ENCODE data around the gene LRPAP1.

LRPAP1 gene

GRCh38 chr4:3498901-3499510 lies 33.2 kb downstream of the LRPAP1 start:
- no peak for DNase-seq

DNA sequence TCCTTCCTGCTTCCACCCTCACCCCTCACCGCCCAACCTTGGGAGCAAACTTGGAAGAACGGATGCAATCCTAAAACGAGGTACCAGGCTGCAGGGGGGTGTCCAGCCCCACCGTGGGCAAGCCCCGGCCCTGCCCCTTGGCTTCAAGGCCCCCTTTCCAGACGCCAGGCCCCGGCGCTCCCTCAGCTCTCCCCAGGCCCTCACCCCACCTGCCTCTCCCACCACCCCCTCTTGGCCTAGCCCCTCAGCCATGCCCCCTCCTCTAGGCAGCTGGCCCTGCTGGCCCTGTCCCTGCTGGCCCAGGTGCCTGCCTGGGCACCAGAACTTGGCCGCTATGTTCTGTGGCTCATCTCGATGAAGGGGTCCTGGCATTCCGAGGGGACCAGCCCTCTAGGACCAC lies 33.8 kb downstream of the LRPAP1 start:
- DNase-seq = no peak

DNA sequence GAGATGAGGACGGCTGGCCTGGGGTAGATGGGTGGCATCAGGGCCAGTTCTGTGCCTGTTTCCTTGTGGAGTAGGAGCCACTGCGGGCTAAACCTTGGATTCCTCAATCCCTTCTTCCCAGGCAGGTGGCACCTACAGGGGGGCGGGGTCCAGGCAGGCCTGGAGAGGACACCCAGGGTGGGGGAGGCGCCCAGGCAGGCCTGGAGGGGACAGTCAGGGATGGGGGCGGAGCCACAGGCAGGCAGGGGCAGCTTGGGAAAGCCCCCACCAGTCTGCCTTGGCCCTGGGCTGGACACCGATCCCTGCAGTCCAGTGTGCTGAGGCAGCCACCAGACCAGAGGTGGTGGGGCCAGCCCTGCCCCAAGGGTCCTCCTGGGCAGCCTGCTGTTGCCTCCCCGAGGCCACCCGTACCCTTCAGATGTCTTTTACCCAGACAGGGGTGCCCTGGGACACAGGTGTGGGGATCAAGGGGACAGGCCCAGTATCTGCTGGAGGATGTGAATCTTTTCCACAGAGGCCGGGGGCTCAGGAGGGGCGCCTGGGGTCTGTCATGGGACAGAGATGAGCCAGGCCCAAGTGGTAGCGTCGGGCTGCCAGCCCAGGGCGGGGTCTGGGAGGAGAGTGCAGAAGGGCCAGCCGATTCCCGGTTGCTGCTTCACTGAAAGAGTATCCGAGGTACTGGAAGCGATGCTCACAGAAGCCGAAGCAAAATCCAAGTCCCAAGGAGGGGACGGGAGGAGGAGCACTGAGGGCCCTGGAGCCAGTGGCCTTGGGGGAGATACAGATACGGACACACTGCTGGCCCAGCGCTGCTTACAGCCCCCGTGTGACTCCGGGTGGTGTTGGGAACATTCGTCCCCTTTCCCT lies 34.5 kb downstream of the LRPAP1 start:
- DNase-seq = no peak

DNA sequence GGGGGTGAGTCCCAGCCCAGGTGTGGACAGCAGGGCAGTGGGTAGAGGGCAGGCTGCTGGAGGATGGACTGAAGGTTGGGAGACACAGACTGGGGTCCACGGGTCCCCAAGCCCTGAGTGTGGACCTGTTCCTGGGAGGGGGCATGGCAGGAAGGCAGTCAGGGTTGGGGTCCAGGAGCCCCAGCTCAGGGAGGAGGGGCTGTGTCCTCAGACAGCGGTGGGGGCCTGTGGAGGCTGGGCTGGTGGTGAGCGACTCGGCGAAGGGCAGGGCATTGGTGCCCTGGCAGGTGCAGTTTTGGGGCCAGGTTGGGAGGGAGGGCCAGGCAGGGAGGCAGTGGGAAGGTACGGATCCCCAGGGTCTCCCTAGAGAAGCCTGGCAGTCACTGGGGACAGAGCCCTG lies 35.1 kb downstream of the LRPAP1 start:
- DNase-seq = no peak

DNA sequence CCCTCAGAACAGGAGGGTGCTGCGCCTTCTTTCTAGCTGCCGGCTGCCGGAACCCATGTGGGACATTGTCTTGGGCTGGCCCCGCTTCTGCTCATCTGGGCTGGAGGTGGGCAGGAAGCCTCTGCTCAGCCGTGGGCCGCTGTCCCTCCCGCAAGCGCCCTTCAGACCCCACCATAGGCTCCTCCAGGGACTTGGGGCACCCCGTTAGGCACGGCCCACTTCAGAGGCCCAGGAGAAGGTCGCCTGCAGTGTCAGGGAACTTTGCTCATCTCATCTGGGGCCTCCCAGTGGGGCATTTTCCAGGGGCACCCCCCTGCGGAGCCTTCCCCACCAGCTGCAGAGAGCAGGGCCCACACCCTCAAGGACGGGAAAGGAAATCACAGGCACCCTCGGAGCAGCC lies 36.2 kb downstream of the LRPAP1 start:
- no peak for DNase-seq

DNA sequence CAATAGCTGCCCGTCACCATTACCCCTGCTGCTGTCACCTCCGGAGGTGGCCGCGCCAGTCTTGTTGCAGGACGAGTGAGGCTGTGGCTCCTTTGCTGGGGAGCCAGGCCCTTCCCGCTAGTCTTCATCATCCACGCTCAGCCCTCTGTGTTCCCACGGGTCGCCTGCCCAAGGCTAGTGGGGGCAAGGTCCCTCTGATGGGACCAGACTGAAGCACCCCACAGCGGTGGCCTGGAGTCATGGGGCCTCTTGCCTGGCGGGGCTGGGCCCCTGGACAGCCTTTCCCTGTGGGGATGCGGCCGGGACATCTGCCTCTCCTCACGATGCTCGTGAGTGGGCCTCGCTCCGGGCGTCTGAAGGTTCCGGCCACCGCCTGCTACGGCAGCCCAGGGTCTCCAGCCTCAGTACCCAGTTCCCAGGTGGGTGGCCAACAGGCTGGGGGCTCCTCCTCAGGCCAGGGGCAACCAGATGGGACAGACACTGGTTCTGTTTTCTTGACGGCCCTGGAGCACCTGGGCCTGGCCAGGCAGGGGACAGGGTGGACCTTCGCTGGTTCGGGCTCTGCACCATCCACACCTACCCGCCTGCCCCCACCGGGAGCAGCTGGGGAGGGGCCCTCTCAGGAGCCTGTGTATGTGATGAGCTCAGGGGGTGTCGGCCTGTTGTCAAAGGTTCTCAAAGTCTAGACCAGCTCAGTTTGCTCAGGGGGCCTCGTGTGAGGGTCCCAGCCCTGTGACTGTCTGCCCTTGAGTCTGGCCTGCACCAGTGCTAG lies 36.8 kb downstream of the LRPAP1 start:
- no peak for DNase-seq

DNA sequence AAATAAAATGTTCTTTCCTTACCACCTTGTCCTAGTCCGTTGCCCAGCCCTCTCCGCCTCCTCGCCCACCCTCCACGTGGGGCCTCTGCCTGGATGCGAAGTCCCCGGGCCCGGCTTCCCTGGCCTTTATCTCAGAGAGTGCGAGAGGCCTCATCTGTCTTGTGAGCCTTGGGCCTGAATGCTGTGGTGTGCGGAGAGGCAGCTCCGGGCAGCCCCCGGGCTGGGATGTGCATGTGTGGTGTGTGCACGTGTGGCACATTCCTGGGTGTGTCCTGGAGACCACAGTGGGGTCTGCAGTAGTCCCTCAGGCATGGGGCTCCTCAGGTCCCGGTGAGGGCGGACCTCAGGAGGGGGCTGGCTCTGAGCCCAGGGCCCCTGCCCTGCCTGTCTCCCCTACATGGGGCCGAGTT lies 37.8 kb downstream of the LRPAP1 start:
- no peak for DNase-seq

- no peak for DNase-seq
These were observed 38.3 kb downstream of the LRPAP1 start for GRCh38 chr4:3493720-3494461.

- DNase-seq = no peak
These were observed 39.2 kb downstream of the LRPAP1 start for GRCh38 chr4:3492741-3493719.

DNA sequence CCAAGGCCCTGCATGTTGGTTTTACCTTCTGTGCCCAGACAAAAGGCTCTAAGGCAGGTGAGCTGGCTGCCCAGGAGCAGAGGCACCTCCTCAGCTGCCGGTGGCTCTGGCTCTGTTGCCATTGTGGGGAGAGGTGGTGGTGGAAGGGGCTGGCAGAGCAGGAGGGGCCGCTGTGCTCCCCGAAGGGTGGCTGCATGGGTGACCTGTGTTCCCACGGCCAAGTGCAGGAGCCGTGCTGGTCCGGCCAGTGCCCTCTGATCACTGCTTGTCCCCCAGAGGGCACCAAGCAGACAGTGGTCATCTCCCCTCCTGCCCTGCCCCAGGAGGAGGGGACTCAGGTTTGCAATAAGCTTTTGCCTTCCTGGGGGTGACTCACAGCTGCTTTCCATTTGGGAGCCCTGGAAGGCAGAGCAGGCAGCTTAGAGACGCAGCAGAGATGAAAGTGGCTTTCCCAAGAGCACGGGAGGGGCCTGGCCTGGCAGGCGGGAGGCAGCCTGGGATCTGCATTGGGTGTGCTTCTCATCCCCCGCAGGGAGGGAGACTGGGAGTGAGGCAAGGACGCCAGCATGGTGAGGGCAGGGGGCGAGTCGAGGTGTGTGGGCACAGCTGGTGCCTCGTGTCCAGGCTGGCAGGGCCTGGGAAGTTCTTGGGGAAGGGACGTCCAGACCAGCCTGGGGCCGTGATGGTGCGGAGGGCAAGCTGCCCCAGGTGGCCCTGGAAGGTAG lies 40.4 kb downstream of the LRPAP1 start:
- DNase-seq = no peak

GRCh38 chr4:3489451-3489962 lies 42.7 kb downstream of the LRPAP1 start:
- DNase-seq = peak; percentile 29 to 60

GRCh38 chr4:3488820-3489219 lies 43.4 kb downstream of the LRPAP1 start:
- DNase-seq = no peak

DNA sequence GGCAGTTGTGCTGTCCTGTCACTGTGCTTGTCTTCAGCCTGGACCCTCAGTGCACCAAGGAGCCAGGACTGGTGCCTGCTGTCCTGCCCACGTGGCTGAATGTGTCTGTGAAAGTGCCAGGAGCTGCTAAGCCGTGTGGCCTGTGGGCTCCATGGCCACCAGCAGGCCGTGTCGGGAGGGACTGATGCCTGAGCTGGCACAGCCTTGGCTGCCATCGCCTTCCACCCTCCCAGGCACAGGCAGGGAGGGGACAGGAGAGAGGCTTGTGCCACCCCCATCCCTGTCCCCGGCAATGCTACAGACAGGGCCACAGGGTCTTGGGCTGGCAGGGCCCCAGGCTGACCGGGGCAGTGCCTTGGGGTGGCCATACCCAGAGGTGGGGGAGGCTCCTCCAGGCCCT lies 44.4 kb downstream of the LRPAP1 start:
- no peak for DNase-seq

DNA sequence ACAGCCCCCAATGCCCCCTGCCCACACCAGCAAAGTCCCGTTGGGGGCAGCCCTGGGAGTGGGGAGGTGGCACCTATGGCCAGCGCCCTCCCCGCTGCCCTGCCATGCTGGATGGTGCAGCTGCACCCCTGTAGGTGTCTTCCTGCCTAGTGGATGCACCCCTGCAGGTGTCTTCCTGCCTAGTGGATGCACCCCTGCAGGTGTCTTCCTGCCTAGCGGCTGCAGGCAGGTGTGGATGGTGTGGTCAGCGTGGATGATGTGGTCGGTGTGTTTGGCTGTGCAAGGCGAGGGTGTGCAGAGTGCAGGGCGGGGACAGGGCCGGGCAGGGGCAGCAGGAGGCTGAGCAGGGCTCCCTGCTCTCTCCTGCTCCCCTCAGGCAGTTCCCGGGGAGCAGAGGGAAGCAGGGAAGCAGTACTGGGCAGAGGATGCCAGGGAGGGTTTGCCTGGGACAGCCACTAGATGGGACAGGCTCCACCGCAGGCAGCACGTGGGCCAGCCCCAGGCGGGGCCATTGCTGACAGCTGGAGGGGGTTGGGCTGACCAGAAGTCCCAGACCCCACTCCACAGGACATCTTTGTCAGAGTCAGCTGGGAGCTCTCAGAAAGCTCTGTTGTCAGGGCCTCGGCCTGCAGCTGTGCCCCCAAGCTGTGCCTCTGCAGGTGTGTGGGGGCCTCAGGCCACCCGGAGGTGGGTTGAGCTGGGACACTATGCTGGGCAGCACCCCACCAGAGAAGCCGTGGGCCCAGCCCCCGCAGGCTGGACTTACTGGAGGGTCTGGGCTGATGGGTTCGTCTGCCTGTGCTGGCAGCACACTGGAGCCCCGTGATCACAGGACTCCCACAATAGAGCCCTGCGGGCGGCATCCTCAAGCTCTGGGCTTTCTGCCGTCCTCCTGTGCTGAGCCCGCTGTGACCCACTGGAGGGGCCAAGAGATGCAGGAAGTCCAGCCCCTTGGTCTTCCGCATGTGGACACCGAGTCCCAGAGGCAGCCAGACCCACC lies 45.4 kb downstream of the LRPAP1 start:
- DNase-seq = no peak

DNA sequence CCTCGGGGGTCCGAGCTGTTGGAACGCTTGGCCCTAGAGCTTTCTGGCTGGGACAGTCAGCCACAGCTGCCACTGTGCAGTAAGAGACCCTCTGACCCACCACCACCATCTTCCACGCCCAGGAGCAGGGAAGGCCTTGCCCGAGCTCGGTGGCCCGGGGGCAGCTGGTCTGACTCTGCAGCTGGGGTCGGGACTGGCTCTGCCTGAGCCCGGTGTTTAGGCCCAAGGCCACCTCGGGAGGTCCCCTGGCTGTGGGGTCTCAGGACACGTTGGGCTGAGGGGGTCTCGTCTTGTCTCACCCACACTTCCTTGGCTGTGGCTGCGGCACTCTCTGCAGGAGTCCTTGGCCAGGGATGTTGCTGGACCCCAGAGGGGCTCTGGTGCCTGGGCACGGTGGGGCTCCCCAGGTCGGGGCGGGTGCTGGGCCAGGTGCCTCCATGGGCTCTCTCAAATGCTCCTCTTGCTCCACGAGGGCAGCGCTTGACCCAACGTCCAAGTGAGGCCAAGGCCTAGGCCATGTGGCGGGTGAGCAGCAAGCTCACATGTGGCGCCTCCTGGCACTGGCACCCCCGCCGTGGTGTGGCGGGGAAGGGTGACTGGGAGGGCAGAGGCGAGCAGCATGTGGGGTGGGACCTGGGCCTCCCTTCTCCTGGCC lies 46.2 kb downstream of the LRPAP1 start:
- DNase-seq = no peak

DNA sequence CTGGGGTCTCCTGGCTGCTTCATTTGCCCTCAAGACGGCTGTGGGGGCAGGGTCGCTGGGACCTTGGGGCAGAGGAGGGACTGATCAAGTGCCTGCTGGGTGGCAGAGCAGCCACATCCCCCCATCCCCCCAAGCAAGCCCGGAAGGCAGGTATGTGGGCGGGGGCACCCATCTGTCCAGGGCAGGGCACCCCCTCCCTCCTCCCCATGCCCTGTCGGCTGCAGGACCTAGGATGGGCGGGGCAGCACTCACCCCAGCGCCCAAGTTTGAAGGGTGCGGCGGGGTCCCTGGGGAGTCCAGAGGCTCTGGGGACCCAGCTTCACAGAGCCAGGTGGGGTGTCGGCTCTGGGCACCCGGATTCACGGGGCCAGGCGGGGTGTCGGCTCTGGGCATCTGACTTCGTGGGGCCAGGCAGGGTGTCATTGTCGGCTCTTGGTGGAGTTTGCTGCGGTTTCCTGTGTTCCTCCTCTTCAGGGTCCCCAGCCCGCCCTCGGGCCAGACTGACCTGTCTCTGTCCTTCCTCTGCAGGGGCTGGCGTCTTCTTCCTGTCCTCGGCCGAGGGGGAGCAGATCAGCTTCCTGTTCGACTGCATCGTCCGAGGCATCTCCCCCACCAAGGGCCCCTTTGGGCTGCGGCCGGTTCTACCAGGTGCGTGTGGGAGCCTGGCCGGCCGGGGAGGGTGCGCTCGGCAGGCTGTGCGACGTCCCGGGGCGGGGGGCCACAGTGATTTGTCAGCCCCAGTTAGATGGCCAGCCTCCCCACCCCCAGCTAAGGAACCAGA lies 47.0 kb downstream of the LRPAP1 start:
- DNase-seq = no peak

DNA sequence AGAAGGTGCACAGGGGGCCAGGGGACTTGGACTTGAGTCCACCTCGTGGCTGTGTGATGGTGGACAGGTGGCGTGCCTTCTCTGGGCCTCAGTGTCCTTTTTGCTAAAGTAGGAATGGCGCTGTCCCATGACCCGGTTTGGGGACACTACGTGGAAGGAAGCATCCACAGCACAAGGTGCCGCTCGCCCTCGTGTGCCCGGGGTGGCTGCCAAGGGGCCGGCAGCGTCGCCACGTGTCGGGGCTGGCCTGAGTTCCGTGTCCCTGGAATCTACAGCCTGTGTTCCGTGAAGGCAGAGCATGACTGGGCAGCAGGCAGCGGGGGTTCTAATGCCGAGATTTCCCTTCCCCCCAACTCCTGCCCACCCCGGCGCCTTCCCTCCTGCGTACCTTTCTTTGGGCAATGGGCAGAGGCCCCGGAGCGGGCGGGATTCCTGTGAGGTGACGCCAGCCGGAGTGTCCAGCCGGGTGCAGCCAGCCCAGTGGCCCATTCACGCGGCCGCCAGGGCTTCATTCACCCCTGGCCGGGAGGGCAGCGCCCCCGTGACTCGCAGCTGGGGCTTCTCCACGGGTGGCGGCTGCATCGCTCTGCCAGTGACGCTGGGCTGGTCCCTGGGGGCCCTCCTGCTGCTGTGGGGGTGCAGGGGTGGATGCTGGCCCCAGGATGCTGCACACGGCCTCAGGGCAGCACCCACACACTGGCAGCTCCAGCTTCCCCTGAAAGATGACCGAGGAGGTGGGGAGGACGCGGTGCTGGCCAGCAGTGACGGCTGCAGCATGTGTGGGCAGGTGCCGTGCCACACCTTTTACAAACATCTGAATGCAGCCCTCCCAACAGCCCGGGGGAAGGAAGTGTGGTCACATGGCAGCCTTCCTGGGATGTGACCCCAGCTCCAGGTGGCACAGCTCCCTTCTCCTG lies 47.9 kb downstream of the LRPAP1 start:
- peak in 1 of 2 donors; percentile 2 for DNase-seq
